ENCODE measurements around the gene CRCP. TPM values are rescaled to one million over a fixed set of nuclear protein-coding genes. Genes with fewer than 3 reads are reported as not detected.

CRCP gene
- total and polyA plus RNA-seq, 7 donors = 18.6 to 48.5 (median 25.7) TPM

- no peak for DNase-seq
- no peaks in the 10 kb centered on the region for H3K27me3 ChIP-seq
- TF ChIP-seq POLR2AphosphoS5 (IDR thresholded peaks at IDR 0.05) (no peak), POLR2A (IDR thresholded peaks at IDR 0.05) (no peak), EP300 (IDR thresholded peaks at IDR 0.05) (no peak)
- peaks cover 0 to 3% (median 0%) of the 10 kb centered on the region in 4 donors for H3K9me3 ChIP-seq
- H3K36me3 ChIP-seq = no peaks in the 10 kb centered on the region
- H3K4me3 ChIP-seq = no peak overlapping the region
- H3K4me1 ChIP-seq = no peaks in the 10 kb centered on the region
- intact Hi-C loops (cut with DNase I) = no loop called here
- H3K27ac ChIP-seq = no peak overlapping the region
Observed at GRCh38 chr7:66181329-66181728, 66.7 kb downstream of the CRCP start.

GRCh38 chr7:66181845-66182244, 67.2 kb downstream of the CRCP start:
- intact Hi-C loops (cut with DNase I) = no loop called here
- peaks cover 0 to 3% (median 0%) of the 10 kb centered on the region in 4 donors for H3K9me3 ChIP-seq
- TF ChIP-seq POLR2A (IDR thresholded peaks at IDR 0.05) = no peak
- no peak for TF ChIP-seq CTCF (IDR thresholded peaks at IDR 0.05)
- TF ChIP-seq EP300 (IDR thresholded peaks at IDR 0.05) = no peak
- TF ChIP-seq POLR2AphosphoS5 (IDR thresholded peaks at IDR 0.05) = no peak
- no peaks in the 10 kb centered on the region for H3K4me1 ChIP-seq
- H3K4me3 ChIP-seq = no peak overlapping the region
- H3K27me3 ChIP-seq = no peaks in the 10 kb centered on the region
- no peak overlapping the region for H3K27ac ChIP-seq
- DNase-seq = no peak
- 84 to 93% methylated on average over 2 of the region's 2 CpGs for WGBS, 2 donors
- H3K36me3 ChIP-seq = no peaks in the 10 kb centered on the region

- 95 to 96% methylated on average over 6 of the region's 6 CpGs for WGBS, 2 donors
- intact Hi-C loops (cut with DNase I) = no loop called here
- H3K4me3 ChIP-seq = no peak overlapping the region
- H3K27ac ChIP-seq = no peak overlapping the region
- H3K36me3 ChIP-seq = no peaks in the 10 kb centered on the region
- TF ChIP-seq EP300 (IDR thresholded peaks at IDR 0.05) = no peak
- no peak for TF ChIP-seq POLR2A (IDR thresholded peaks at IDR 0.05)
- no peak for TF ChIP-seq CTCF (IDR thresholded peaks at IDR 0.05)
- TF ChIP-seq POLR2AphosphoS5 (IDR thresholded peaks at IDR 0.05) = no peak
- peaks cover 0 to 3% (median 0%) of the 10 kb centered on the region in 4 donors for H3K9me3 ChIP-seq
- DNase-seq = no peak
- no peaks in the 10 kb centered on the region for H3K27me3 ChIP-seq
- no peaks in the 10 kb centered on the region for H3K4me1 ChIP-seq
Observed at GRCh38 chr7:66182920-66183319, 68.3 kb downstream of the CRCP start.

GRCh38 chr7:66183700-66184099, 69.1 kb downstream of the CRCP start:
- no peak for DNase-seq
- TF ChIP-seq POLR2A (IDR thresholded peaks at IDR 0.05) (no peak), CTCF (IDR thresholded peaks at IDR 0.05) (no peak), POLR2AphosphoS5 (IDR thresholded peaks at IDR 0.05) (no peak), EP300 (IDR thresholded peaks at IDR 0.05) (no peak)
- no peak overlapping the region for H3K4me3 ChIP-seq
- 84 to 88% methylated on average over 2 of the region's 2 CpGs for WGBS, 2 donors
- no peak overlapping the region for H3K27ac ChIP-seq
- intact Hi-C loops (cut with DNase I) = no loop called here
- no peaks in the 10 kb centered on the region for H3K36me3 ChIP-seq
- no peaks in the 10 kb centered on the region for H3K27me3 ChIP-seq
- no peaks in the 10 kb centered on the region for H3K9me3 ChIP-seq
- no peaks in the 10 kb centered on the region for H3K4me1 ChIP-seq

GRCh38 chr7:66185680-66186187, 71.1 kb downstream of the CRCP start:
- H3K9me3 ChIP-seq = no peaks in the 10 kb centered on the region
- DNase-seq = no peak
- intact Hi-C loops (cut with DNase I) = no loop called here
- no peak overlapping the region for H3K27ac ChIP-seq
- WGBS, 2 donors = 93 to 96% methylated on average over 8 of the region's 8 CpGs
- no peaks in the 10 kb centered on the region for H3K4me1 ChIP-seq
- TF ChIP-seq POLR2A (IDR thresholded peaks at IDR 0.05) = no peak
- no peak for TF ChIP-seq EP300 (IDR thresholded peaks at IDR 0.05)
- H3K36me3 ChIP-seq = no peaks in the 10 kb centered on the region
- no peaks in the 10 kb centered on the region for H3K27me3 ChIP-seq
- H3K4me3 ChIP-seq = no peak overlapping the region

- H3K4me3 ChIP-seq = no peak overlapping the region
- no peak for DNase-seq
- WGBS, 2 donors = 92 to 93% methylated on average over 4 of the region's 4 CpGs
- H3K9me3 ChIP-seq = no peaks in the 10 kb centered on the region
- intact Hi-C loops (cut with DNase I) = no loop called here
- H3K36me3 ChIP-seq = no peaks in the 10 kb centered on the region
- H3K27ac ChIP-seq = no peak overlapping the region
- no peaks in the 10 kb centered on the region for H3K4me1 ChIP-seq
- no peak for TF ChIP-seq POLR2AphosphoS5 (IDR thresholded peaks at IDR 0.05)
- no peaks in the 10 kb centered on the region for H3K27me3 ChIP-seq
Observed at GRCh38 chr7:66186991-66187390, 72.3 kb downstream of the CRCP start.

All from sigmoid colon (tissue), 7 donors.